ENCODE measurements around the gene OXT. TPM values are rescaled to one million over a fixed set of nuclear protein-coding genes. Genes with fewer than 3 reads are reported as not detected.

The OXT gene
- total and polyA plus RNA-seq, 11 donors = 0.67 TPM; not detected in 10

- DNase-seq = peak; percentile 66 to 89 (median 86)
- H3K27ac ChIP-seq = peak overlapping the region in 7 of 12 donors; percentile 28 to 83 (median 47)
- H3K4me1 ChIP-seq = peaks cover 0 to 23% (median 11%) of the 10 kb centered on the region in 12 donors
- no peaks in the 10 kb centered on the region for H3K9me3 ChIP-seq
- no peak overlapping the region for H3K4me3 ChIP-seq
- no peaks in the 10 kb centered on the region for H3K36me3 ChIP-seq
- intact Hi-C loops (cut with DNase I) = no loop called here
- H3K27me3 ChIP-seq = peaks cover 3 to 59% (median 14%) of the 10 kb centered on the region in 9 donors
- TF ChIP-seq CTCF (IDR thresholded peaks at IDR 0.05) (no peak), POLR2A (IDR thresholded peaks at IDR 0.05) (no peak)
- ATAC-seq = peak; percentile 95 to 98 (median 96)
- 15 to 40% (median 34%) methylated on average over 6 of the region's 6 CpGs for WGBS, 4 donors
These were observed 9.5 kb downstream of the OXT start for GRCh38 chr20:3080939-3081388.

- H3K4me3 ChIP-seq = no peak overlapping the region
- H3K27ac ChIP-seq = no peak overlapping the region
- peaks cover 3 to 59% (median 14%) of the 10 kb centered on the region in 9 donors for H3K27me3 ChIP-seq
- no peak for ATAC-seq
- intact Hi-C loops (cut with DNase I) = no loop called here
- TF ChIP-seq POLR2A (IDR thresholded peaks at IDR 0.05) (no peak), CTCF (IDR thresholded peaks at IDR 0.05) (no peak)
- H3K36me3 ChIP-seq = no peaks in the 10 kb centered on the region
- peaks cover 0 to 23% (median 11%) of the 10 kb centered on the region in 12 donors for H3K4me1 ChIP-seq
- no peaks in the 10 kb centered on the region for H3K9me3 ChIP-seq
- no peak for DNase-seq
- WGBS, 4 donors = 89 to 93% (median 92%) methylated on average over 11 of the region's 11 CpGs
These were observed 10.2 kb downstream of the OXT start for GRCh38 chr20:3081641-3082040.

GRCh38 chr20:3082306-3082951, 11.0 kb downstream of the OXT start:
- Histone ChIP-seq H3K27ac (no peak overlapping the region), H3K4me3 (peak overlapping the region in 9 of 12 donors; percentile 15 to 42 (median 33)), H3K4me1 (peaks cover 0 to 23% (median 11%) of the 10 kb centered on the region in 12 donors), H3K9me3 (no peaks in the 10 kb centered on the region), H3K27me3 (peaks cover 3 to 59% (median 14%) of the 10 kb centered on the region in 9 donors), H3K36me3 (no peaks in the 10 kb centered on the region)
- TF ChIP-seq POLR2A (IDR thresholded peaks at IDR 0.05) (no peak), CTCF (IDR thresholded peaks at IDR 0.05) (no peak)
- 5 to 20% (median 7%) methylated on average over 37 to 71 of the region's 71 CpGs for whole genome bisulfite sequencing, 4 donors
- intact Hi-C loops (cut with DNase I) = no loop called here
- DNase-seq = no peak
- ATAC-seq = peak in 1 of 4 donors; percentile 35
